GM18502 (cell line): ENCODE data around the gene IL12B.
"Not testable (repeated sequence)": the region's sequence is repeated elsewhere in the genome, so short reads cannot be mapped to it uniquely, and the experiment has no call there.

Source experiments
- ATAC-seq: cut with Tn5 transposase; IDR thresholded peaks from one replicate; pipeline ENCODE4 v1.9.1; 2021; ENCODE audit warnings: mild to moderate bottlenecking; ENCODE audit not compliant: unreplicated experiment, poor library complexity

Gene IL12B

GRCh38 chr5:159301466-159301865, 28.8 kb downstream of the IL12B start:
- ATAC-seq, result no peak

GRCh38 chr5:159297300-159297699, 33.0 kb downstream of the IL12B start:
- ATAC-seq, result not testable (repeated sequence)

DNA sequence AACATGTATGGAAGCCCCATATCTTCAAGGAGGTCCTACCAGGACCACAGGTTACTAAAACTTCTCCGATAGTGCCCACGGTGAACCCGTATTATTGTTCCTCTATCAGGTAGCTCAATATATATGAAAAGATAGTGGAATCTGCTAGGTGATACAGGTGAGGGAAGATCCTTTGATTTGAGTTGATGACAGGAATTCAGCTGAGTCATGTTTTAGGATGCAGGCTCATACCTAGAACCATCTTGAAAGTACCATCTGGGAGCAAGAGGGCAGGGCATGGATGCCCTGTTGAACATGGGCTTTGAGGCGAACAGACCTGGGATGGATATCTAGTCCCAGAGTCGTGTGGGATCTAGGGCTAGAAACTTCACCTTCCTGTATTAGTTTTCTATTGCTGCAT, 35.4 kb downstream of the IL12B start:
- ATAC-seq, result no peak

- no peak for ATAC-seq
These were observed 39.5 kb downstream of the IL12B start for GRCh38 chr5:159290741-159291140.

GRCh38 chr5:159286420-159287035, 43.8 kb downstream of the IL12B start:
- ATAC-seq, result no peak

DNA sequence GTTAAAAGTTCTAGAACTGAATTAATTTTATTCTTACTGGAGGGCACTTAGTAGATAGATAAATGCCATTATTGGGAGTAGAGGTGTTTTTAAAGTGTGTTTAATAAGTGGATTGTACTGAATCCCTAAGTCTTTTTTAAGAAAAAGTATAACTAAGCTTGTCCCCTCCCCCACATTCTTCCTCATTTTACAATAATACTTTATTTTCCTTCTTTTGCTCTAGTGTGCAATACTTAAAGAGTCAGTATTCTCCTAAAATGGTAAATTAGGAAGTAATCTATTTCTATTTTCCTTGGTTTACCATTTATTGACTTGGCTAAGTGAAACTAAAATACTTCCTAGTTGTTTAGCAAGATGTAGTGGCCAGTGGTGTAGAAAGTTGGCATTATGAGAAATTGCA, 55.6 kb downstream of the IL12B start:
- ATAC-seq, result no peak

DNA sequence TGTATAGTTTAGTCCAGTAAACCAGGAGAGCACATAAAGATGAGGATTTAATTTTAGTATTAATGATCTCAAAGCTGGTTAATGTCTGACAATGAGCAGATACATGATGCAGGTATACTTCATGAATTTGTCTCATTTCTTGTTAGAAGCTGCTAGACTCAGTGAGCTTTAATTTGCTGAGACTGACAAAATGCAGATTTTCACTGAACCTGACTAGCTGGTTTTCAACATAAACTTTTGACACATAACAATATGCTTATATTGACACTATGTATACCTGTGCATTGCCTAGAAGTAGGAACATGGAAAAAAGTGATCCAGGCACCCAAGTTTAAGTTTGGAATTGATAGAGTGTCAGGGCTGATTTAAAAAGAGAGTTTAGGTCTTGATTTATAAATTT, 56.4 kb downstream of the IL12B start:
- ATAC-seq, result no peak

DNA sequence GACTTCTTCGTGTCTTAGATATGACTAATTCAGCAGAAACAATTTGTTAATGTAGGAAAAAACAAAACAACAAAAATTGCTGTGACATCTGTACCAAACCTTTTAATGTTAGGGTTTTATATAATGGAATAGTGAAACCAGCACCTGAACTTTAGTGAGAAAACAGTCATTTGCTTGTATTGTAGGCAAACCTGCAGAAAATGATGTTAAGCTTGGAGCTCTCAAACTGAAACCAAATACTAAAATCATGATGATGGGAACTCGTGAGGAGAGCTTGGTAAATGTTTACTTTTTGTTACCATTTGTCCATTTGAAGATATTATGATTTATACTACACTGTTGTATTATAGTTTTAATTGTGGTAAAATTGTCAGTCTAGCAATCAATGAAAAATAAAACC, 60.6 kb downstream of the IL12B start:
- no peak for ATAC-seq

DNA sequence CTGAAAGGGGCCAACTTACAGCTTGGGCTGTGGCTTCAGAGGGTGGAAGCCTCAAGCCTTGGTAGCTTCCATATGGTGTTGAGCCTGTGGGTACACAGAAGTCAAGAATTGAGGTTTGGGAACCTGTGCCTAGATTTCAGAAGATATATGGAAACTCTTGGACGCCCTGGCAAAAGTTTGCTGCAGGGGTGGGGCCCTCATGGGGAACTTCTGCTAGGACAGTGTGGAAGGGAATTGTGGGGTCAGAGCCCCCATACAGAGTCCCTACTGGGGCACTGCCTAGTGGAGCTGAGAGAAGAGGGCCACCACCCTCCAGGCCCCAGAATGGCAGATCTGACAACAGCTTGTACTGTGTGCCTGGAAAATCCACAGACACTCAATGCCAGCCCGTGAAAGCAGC, 63.5 kb downstream of the IL12B start:
- not testable (repeated sequence) for ATAC-seq
